ENCODE measurements around the gene SUSD4.

Gene SUSD4

GRCh38 chr1:223328566-223328965, 35.4 kb downstream of the SUSD4 start:
- no peak for DNase-seq

DNA sequence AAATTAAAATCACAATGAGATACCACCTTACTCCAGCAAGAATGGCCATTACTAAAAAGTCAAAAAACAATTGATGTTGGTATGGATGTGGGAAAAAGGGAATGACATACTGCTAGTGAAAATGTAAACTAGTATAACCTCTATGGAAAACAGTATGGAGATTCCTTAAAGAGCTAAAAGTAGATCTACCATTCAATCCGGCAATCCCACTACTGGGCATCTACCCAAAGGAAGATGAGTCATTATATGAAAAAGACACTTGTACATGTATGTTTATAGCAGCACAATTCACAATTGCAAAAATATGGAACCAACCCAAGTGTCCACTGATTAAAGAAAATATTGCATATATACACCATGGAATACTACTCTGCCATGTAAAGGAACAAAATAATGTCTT, 37.2 kb downstream of the SUSD4 start:
- no peak for DNase-seq

DNA sequence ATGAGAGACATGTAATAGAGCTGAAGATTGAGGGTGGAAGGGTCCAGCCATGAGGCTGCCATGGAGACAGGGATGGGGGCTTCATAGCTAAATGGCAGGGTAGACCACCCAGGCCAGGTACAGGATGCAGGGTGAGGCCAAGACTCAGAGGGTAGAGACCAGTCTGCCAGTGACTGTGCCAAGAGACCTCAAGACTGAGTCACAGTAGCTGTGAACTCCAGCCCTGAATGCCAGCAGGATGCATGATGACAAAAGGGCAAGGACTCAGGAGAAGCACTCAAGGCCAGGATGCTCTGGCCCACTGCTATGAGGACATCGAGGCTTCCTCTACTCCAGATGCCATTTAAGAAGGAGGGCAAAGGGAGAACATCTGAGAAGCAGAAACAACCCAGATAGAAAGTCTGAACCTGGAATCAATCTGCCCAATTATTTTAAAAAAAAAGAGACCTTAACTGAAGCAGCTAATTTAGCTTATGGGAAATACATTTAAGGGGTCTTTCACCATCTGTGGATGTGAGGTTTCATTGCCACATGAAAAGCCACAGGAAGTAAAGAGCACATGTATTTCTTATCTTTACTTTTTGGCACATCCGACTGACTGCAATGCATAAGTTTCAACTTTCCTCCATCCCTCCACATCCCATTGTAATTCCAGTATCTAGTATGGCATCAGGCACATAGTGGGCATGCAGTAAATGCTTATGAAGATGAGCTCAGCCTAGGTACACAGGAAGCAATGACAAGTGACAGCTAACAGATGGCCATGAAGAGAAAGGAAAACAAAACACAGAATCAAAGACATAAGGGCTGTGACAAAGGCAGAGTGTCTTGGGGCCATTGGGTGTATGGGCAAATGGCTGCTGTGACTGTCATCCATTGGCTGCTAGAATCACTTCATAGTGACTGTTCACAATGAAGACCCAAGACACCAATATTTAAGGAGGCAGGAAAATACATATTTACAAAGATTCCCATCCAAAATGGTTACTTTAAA, 40.2 kb downstream of the SUSD4 start:
- no peak for DNase-seq

DNA sequence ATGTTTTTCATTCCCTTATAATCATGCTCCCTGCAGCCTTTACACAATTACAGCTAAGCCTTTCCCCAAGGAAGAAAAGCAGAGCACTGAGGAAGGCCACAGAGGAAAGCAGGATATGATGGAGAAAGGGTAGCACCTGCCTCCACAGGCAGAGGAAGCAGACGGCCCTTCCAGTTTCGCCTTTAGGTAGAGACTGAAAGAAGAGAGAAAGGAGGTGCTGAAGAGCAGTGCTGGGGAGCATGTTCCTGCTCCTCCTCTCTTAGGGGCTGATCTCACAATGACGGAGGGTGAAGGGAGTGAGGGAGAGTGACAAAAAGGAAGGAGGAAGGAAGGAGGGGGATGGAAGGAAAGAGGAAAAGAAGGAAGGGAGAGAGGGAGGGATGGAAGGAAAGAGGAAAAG, 41.1 kb downstream of the SUSD4 start:
- DNase-seq, result no peak

GRCh38 chr1:223320959-223321358, 43.0 kb downstream of the SUSD4 start:
- no peak for DNase-seq

- DNase-seq, result no peak
Measured at GRCh38 chr1:223319905-223320580, 43.9 kb downstream of the SUSD4 start.

DNA sequence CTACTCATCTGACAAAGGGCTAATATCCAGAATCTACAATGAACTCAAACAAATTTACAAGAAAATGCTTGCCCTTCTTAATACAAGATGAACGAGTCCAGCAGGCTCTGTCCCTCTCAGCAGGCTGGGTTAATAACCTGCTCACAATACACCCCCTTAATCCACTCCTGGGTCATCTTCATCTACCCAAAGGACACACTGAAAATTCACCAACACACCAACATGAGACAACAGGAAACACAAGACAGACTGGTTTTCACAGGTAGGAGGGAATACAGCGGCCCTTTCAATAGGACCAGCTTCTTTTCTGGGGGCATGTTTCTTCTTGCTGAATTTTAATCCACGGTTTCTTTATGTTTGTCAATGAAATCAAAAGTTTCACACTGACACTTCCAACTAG, 44.6 kb downstream of the SUSD4 start:
- DNase-seq, result no peak

- DNase-seq, result no peak
Measured at GRCh38 chr1:223316082-223316481, 47.9 kb downstream of the SUSD4 start.

GRCh38 chr1:223315665-223316064, 48.3 kb downstream of the SUSD4 start:
- no peak for DNase-seq

DNA sequence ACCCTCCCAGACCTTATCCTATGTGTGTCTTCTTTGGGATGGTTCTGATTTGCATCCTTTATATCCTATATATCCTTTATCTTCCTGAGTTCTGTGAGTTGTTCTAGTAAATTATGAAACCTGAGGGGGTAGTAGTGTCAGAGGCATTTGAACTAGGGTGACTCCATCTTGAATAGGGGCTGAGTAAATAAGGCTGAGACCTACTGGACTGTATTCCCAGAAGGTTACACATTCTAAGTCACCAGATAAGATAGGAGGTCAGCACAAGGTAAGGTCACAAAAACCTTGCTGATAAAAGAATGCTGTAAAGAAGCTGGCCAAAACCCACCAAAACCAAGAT, 50.6 kb downstream of the SUSD4 start:
- DNase-seq, result no peak

DNA sequence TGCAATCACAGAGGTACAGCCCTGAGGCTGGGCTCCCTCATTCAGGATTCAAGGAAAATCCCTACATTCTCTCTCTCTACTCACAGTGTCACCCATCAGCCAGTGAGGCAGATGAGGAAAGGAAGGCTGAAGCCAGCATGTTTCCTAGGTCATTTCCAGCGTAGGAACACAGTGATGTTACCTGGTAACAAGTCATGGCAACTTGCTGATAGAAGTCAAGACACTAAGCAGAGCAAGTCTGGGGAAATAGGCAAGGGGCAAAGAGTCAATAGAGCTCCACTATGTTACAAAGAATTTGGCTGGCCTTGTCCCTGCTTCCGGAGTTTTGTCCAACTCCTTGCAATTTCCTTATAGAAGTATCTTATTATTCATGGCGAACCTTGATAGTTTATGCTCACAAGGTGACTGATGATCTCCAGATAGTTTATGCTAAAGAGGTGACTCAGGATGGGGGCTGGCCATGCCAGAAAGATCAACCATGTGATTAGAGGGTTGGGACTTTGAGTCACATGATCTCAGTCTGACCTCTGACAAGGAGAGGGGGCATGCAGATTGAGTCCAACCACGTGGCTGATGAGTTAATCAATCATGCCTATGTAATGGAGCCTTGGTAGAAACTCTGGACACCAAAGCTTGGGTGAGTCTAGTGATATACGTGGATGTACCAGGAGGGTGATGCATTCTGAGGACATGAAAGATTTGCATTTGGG, 51.1 kb downstream of the SUSD4 start:
- DNase-seq, result no peak

DNA sequence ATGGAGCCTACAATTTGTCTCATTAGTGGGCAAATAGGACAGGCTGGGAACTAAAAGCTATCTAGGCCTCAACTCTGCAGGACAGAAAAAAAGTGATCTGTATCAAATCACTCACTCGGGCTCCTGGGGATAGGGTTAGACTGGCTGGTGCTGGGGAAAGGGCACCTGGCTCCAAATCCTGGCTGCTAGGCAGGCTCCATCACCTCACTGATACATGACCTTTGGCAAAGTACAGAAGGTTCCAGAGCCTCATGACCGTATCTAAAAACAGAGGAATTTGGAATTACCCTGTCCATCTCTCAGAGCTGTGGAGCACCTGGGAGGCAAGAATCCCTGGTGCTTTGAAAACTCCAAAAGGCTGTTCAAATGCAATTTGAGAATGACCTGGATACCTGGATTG, 51.7 kb downstream of the SUSD4 start:
- DNase-seq, result no peak

GRCh38 chr1:223311826-223312225, 52.1 kb downstream of the SUSD4 start:
- no peak for DNase-seq

DNA sequence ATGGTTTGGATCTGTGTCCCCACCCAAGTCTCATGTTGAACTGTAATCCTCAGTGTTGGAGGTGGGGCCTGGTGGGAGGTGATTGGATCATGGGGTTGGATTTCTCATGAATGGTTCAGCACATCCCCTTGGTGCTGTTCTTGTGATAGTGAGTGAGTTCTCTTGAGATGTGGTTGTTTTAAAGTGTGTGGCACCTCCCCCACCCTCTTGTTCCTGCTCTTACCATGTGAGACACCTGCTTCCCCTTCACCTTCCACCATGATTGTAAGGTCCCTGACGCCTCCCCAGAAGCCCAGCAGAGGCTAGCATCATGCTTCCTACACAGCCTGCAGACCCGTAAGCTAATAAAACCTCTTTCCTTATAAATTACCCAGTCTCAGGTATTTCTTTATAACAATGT, 55.8 kb downstream of the SUSD4 start:
- no peak for DNase-seq

- no peak for DNase-seq
Measured at GRCh38 chr1:223307544-223307943, 56.4 kb downstream of the SUSD4 start.

DNA sequence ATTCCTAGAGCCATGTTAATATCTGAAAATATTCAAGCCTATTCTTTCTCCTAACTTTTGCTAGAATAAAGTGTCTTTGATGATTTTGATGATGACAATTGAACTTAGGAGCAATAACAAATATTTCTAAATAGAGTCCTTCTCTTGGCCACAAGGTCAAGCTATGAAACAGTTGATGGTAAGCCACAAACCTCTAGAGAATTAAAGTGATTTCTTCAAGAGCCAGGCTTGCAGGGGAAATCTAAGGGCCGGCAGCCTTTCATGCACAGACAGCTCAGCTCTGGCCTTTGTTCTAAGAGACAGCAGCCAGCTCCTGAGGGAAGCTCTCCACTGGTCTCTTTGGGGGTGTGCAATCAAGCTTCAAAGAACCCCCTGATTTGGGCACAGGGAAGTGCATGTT, 59.0 kb downstream of the SUSD4 start:
- DNase-seq, result no peak

GRCh38 chr1:223301371-223301770, 62.6 kb downstream of the SUSD4 start:
- no peak for DNase-seq

GRCh38 chr1:223299553-223299952, 64.4 kb downstream of the SUSD4 start:
- no peak for DNase-seq

DNA sequence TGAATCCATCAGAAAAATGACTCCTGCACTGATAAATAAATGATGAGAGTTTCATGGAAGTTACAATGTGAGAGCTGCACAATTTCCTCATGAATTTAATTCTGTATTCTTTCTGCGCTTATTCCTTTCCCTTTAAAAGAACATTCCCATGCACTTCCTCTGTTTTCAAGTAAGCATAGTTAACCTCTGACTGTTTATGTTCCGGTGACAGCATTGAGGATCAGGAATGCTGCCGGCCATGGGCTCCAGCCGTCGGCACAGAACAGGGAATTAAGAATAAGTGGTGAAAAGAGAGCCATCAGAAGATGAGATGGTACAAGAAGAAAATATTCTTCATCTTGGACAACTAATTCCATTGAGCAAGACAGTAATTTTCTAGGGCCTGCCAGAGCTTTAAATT, 65.3 kb downstream of the SUSD4 start:
- no peak for DNase-seq

DNA sequence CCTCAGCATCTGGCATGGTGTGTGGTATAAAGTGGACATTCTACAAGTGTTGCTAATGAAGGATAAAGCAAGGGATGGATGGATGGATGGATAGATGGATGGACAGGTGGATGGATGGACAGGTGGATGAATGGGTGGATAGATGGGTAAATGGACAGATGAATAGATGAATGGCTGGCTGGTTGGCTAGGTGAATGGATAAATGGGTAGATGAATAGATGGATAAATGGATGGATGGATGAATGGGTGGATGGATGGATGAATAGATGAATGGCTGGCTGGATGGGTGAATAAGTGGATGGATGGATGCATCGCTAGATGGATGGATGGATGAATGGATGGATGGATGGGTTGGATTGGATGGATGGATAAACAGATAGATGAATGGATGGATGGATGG, 66.2 kb downstream of the SUSD4 start:
- no peak for DNase-seq

- no peak for DNase-seq
Measured at GRCh38 chr1:223291796-223292195, 72.2 kb downstream of the SUSD4 start.

DNA sequence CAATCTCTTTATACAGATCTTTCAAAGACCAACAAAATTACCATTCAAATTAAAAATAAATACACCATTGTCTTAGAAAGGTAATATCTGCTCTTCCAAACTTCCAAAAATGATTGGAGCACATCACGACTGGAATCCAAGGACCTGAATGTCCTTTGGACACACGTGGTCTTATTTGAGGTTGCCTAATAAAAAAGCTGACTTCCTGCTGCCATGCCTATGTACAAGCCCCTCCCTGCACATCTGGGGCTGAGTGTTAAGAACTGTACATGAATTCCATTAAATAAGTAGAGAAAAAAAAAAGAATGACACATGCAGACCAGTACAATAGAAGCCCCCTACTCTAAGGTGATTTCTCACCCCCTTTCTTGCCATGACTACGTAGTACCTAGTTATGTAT, 73.6 kb downstream of the SUSD4 start:
- DNase-seq, result no peak

- no peak for DNase-seq
Measured at GRCh38 chr1:223289621-223290020, 74.4 kb downstream of the SUSD4 start.

GRCh38 chr1:223288826-223289225, 75.2 kb downstream of the SUSD4 start:
- no peak for DNase-seq

Data from activated T-cell treated with anti-CD3 and anti-CD28 coated beads, Interleukin-2, amount 50 U/mL, for 48 hours (primary cell).